OCI-LY7 (cell line): ENCODE data around the gene FAR1. TPM values are rescaled to one million over a fixed set of nuclear protein-coding genes. Genes with fewer than 3 reads are reported as not detected.

Source experiments
- BruUV-seq: library from RNA; stranded (reverse); fragments of 400-500 nt; replicated peaks from 2 replicates; lab custom pipeline; 2021; lab: Mats Ljungman, UMichigan
- CTCF ChIA-PET: fragments of 300-600 bp; sonication (Branson Sonifier 250); formaldehyde crosslinking; loops from one replicate; lab custom pipeline; 2022; ENCODE audit warnings: antibody characterized with exemption; ENCODE audit not compliant: unreplicated experiment; lab: Charles Lee
- POLR2A ChIA-PET: fragments of 300-600 bp; sonication (Branson Sonifier 250); formaldehyde crosslinking; loops from one replicate; lab custom pipeline; 2022; ENCODE audit warnings: antibody characterized with exemption; lab: Charles Lee
- DNase-seq: peaks from one replicate; pipeline ENCODE4 v3.0.0-alpha.2; 2015; ENCODE audit warnings: low spot score
- H2AFZ ChIP-seq: fragments of 200-600 bp; sonication (generic), shearing (Covaris generic); 2 replicates; pipeline ENCODE4 v1.6.1; 2014; ENCODE audit warnings: mild to moderate bottlenecking, antibody characterized with exemption, low read length, moderate library complexity
- H3K27ac ChIP-seq: fragments of 200-600 bp; sonication (generic); 2 replicates; pipeline ENCODE4 v1.5.1; 2014; ENCODE audit warnings: mixed run types, low read depth, mild to moderate bottlenecking, moderate library complexity, low read length, inconsistent platforms; ENCODE audit not compliant: poor library complexity, severe bottlenecking
- H3K36me3 ChIP-seq: fragments of 200-600 bp; sonication (generic); 2 replicates; pipeline ENCODE4 v1.6.1; 2014; ENCODE audit warnings: mild to moderate bottlenecking, antibody characterized with exemption, low read length, moderate library complexity, mixed read lengths; ENCODE audit not compliant: insufficient read depth
- H3K4me1 ChIP-seq: fragments of 200-600 bp; sonication (generic); 2 replicates; pipeline ENCODE4 v1.5.1; 2014; ENCODE audit warnings: mild to moderate bottlenecking, low read length; ENCODE audit not compliant: insufficient read depth, poor library complexity, severe bottlenecking
- H3K4me2 ChIP-seq: fragments of 200-600 bp; sonication (generic); 2 replicates; pipeline ENCODE4 v1.6.1; 2014; ENCODE audit warnings: mild to moderate bottlenecking, low read length
- H3K4me3 ChIP-seq: fragments of 200-600 bp; sonication (generic); 2 replicates; pipeline ENCODE4 v1.5.1; 2014; ENCODE audit warnings: mild to moderate bottlenecking, low read depth, low read length; ENCODE audit not compliant: poor library complexity, severe bottlenecking
- H3K79me2 ChIP-seq: fragments of 200-600 bp; sonication (generic); 2 replicates; pipeline ENCODE4 v1.6.1; 2016; ENCODE audit warnings: low read depth, mild to moderate bottlenecking, low read length, moderate library complexity, mixed read lengths; ENCODE audit not compliant: insufficient read depth
- H3K9me2 ChIP-seq: fragments of 200-600 bp; sonication (generic); 2 replicates; pipeline ENCODE4 v1.6.1; 2016; ENCODE audit warnings: mild to moderate bottlenecking, low read length, mixed read lengths; ENCODE audit not compliant: insufficient read depth
- H3K9me3 ChIP-seq: fragments of 200-600 bp; sonication (generic); 2 replicates; pipeline ENCODE4 v1.6.1; 2014; ENCODE audit warnings: mild to moderate bottlenecking, mixed run types, low read length, mixed read lengths
- H4K20me1 ChIP-seq: fragments of 200-600 bp; sonication (generic); 2 replicates; pipeline ENCODE4 v1.6.1; 2014; ENCODE audit warnings: mild to moderate bottlenecking, antibody characterized with exemption, low read length, moderate library complexity, mixed read lengths; ENCODE audit not compliant: insufficient read depth
- EZH2phosphoT487 ChIP-seq: fragments of 200-600 bp; sonication (generic); IDR thresholded peaks from 2 replicates; pipeline ENCODE4 v1.6.1; 2018; ENCODE audit warnings: low read depth, borderline replicate concordance, mild to moderate bottlenecking, mixed run types, antibody characterized with exemption, low read length, moderate library complexity, mixed read lengths
- intact Hi-C: fragments of 100-400 bp; cut with micrococcal nuclease; formaldehyde crosslinking; loops from one replicate; pipeline ENCODE4 v1.10.0; 2022; ENCODE audit not compliant: unreplicated experiment
- total RNA-seq, 2 experiments: library from RNA; depleted of rRNA in 1 of 2; stranded (reverse); fragments of >200 nt in 1 of 2; shearing (Covaris generic) in 1 of 2; gene quantifications; 2 replicates each; pipeline ENCODE4 v1.2.3, GENCODE V29; 2014 to 2022
- TF ChIP-seq, protein P1 (sequence below): fragments of 200-600 bp; sonication (generic); conservative IDR thresholded peaks from 2 replicates; pipeline ENCODE4 v1.5.1; 2014; ENCODE audit warnings: mild to moderate bottlenecking, antibody characterized with exemption, low read length, moderate library complexity, mixed read lengths

Gene FAR1
- total RNA-seq, 2 experiments from 2014 or later = 52.1 to 87.7 TPM

DNA sequence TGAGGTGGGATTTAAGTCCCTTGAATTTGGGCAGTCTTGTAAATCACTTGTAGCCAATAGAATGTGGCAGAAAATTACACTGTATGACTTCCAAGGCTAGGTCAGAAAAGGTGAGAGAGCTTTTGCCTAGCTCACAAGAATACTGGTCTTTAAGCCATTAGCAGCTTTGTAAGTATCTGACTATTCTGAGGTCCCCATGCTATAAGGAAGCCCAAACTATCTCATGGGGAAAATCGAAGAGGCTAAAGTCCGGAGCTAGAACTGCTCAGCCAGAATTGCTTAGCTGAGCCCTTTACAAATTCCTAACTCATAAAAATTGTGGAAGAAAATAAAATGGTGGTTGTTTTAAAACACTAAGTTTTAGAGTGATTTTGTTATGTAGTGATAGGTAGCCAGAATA lies 13.0 kb downstream of the FAR1 start:
- POLR2A ChIA-PET = interaction anchor here (1.0 to 1.5 kb wide), 4 partner anchors 9 to 265 kb away, joined by 3 to 5 read pairs (median 3); no protein-coding TSS in a partner anchor
- CTCF ChIA-PET = no interaction called here

DNA sequence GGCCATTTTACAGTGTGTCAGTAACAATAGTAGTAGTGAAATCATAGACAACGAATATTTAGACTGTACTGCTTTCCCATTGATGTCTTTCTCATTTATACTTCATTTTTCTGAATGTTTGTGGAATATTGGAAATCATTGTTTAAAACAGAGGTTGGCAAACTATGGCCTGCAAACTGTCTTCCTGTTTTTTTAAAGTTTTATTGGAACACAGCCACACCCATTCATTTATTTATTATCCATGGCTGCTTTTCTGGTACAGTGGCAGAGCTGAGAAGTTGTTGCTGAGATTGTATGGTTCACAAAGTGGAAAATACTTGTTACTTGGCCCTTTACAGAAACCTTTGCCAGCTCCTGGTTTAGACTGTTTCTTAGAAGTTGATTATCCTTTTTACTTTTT lies 13.7 kb downstream of the FAR1 start:
- Histone ChIP-seq H3K4me2 (no peak overlapping the region), H3K36me3 (peaks cover 61% of the 10 kb centered on the region), H3K4me3 (no peak overlapping the region), H2AFZ (no peak overlapping the region), H3K4me1 (peaks cover 4% of the 10 kb centered on the region), H3K79me2 (peaks cover 99% of the 10 kb centered on the region), H3K27ac (no peak overlapping the region), H3K9me2 (no peaks in the 10 kb centered on the region), H3K9me3 (no peaks in the 10 kb centered on the region), H4K20me1 (peaks cover 41% of the 10 kb centered on the region)
- CTCF ChIA-PET = no interaction called here
- TF ChIP-seq, protein P1, sequence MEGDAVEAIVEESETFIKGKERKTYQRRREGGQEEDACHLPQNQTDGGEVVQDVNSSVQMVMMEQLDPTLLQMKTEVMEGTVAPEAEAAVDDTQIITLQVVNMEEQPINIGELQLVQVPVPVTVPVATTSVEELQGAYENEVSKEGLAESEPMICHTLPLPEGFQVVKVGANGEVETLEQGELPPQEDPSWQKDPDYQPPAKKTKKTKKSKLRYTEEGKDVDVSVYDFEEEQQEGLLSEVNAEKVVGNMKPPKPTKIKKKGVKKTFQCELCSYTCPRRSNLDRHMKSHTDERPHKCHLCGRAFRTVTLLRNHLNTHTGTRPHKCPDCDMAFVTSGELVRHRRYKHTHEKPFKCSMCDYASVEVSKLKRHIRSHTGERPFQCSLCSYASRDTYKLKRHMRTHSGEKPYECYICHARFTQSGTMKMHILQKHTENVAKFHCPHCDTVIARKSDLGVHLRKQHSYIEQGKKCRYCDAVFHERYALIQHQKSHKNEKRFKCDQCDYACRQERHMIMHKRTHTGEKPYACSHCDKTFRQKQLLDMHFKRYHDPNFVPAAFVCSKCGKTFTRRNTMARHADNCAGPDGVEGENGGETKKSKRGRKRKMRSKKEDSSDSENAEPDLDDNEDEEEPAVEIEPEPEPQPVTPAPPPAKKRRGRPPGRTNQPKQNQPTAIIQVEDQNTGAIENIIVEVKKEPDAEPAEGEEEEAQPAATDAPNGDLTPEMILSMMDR = no peak
- TF ChIP-seq EZH2phosphoT487 = no peak
- no TSS peak for BruUV-seq
- POLR2A ChIA-PET = interaction anchor here (1.2 kb wide), 1 partner anchor 15 kb away, joined by 3 read pairs; no protein-coding TSS in a partner anchor
- intact Hi-C loops = no loop called here
- no peak for DNase-seq

More for the DNA sequence above, 13.0 kb downstream of the FAR1 start:
- Histone ChIP-seq H3K36me3 (peaks cover 57% of the 10 kb centered on the region; the same call in 1 of the 2 replicates), H2AFZ (no peak overlapping the region), H3K4me2 (no peak overlapping the region), H3K9me2 (no peaks in the 10 kb centered on the region), H3K27ac (no peak overlapping the region), H4K20me1 (peaks cover 47% of the 10 kb centered on the region), H3K79me2 (peaks cover 99% of the 10 kb centered on the region), H3K4me1 (peaks cover 4% of the 10 kb centered on the region), H3K4me3 (no peak overlapping the region), H3K9me3 (no peaks in the 10 kb centered on the region)
- BruUV-seq = no TSS peak
- intact Hi-C loops = loop anchor here (1.0 kb wide), 1 partner anchor 8 kb away; no protein-coding TSS in a partner anchor
- no peak for TF ChIP-seq EZH2phosphoT487
- DNase-seq = no peak

DNA sequence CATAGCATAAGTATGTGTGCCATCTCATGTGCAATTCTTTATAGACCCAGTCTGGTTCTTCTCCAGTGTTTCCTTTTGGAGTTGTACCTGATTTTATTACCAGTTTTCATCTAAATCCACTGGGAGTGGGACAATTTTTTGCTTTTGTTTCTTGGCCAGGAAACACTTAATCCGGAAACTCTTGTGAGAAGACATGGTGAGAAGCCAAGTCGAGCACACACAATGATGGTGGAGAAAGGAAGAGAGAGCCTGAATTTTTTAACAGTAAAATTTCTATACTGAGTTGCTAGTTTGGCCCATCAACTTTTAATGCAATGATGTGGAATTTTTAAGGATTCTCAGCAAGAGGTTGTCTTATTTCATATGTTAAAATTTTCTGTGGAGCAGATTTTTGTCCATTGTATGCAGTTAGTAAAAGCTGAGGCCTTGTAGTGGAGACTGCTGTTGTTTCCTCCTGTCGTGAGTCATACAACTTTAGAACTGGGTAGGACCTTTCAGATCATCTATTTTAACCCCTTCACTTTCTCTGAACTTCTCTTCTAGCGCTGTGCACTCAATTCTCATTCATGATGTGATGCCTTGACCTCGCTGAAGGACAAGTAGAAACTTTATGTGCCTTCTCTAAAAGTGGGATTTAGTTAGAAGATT lies 17.1 kb downstream of the FAR1 start:
- ChIA-PET POLR2A (interaction anchor here (0.6 to 1.4 kb wide), 4 partner anchors 10 to 395 kb away, joined by 3 to 5 read pairs (median 3); no protein-coding TSS in a partner anchor), CTCF (no interaction called here)
- Histone ChIP-seq H2AFZ (no peak overlapping the region), H3K9me2 (no peaks in the 10 kb centered on the region), H4K20me1 (peaks cover 27% of the 10 kb centered on the region; the same call in 1 of the 2 replicates), H3K79me2 (peaks cover 95% of the 10 kb centered on the region), H3K9me3 (no peaks in the 10 kb centered on the region), H3K27ac (no peak overlapping the region), H3K4me1 (no peaks in the 10 kb centered on the region), H3K36me3 (peaks cover 55% of the 10 kb centered on the region), H3K4me2 (no peak overlapping the region), H3K4me3 (no peak overlapping the region)
- intact Hi-C loops = no loop called here
- DNase-seq = no peak
- BruUV-seq = no TSS peak
- TF ChIP-seq, protein P1 = no peak
- no peak for TF ChIP-seq EZH2phosphoT487
